ENCODE results near the gene MNX1.

DNA sequence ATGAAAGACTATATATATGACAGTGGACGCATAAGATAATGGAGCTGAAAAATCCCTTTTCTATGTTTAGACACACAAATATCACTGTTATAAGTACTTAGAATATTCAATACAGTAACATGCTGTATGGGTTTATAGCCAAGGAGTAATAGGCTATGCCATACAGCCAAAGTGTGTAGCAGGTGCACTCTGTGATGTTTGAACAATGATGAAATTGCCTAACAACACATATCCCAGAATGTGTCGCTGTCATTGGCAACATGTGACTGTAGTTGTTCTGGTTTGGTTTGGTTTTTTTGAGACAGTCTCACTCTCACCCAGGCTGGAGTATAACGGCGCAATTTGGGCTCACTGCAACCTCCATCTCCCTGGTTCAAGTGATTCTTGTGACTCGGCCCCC, 34.8 kb downstream of the MNX1 start:
- TF ChIP-seq, protein P1, sequence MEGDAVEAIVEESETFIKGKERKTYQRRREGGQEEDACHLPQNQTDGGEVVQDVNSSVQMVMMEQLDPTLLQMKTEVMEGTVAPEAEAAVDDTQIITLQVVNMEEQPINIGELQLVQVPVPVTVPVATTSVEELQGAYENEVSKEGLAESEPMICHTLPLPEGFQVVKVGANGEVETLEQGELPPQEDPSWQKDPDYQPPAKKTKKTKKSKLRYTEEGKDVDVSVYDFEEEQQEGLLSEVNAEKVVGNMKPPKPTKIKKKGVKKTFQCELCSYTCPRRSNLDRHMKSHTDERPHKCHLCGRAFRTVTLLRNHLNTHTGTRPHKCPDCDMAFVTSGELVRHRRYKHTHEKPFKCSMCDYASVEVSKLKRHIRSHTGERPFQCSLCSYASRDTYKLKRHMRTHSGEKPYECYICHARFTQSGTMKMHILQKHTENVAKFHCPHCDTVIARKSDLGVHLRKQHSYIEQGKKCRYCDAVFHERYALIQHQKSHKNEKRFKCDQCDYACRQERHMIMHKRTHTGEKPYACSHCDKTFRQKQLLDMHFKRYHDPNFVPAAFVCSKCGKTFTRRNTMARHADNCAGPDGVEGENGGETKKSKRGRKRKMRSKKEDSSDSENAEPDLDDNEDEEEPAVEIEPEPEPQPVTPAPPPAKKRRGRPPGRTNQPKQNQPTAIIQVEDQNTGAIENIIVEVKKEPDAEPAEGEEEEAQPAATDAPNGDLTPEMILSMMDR (IDR thresholded peaks at IDR 0.05): no peak
- TF ChIP-seq POLR2A (IDR thresholded peaks at IDR 0.05): no peak

All from sigmoid colon (tissue), 3 donors.